Liver (tissue), 3 donors: ENCODE results near the gene ZXDC.

ENCODE experiments used
- ATF3 ChIP-seq: IDR thresholded peaks from 2 replicates; pipeline ENCODE4 v1.6.1; 2016; ENCODE audit warnings: antibody characterized with exemption
- CTCF ChIP-seq: fragments of 150-350 bp; IDR thresholded peaks from 2 replicates; pipeline ENCODE4 v1.5.1; 2017; ENCODE audit warnings: improper control_type of control experiment, low read depth, low read length; ENCODE audit not compliant: missing input control
- FOXA1 ChIP-seq: IDR thresholded peaks from 2 replicates; pipeline ENCODE4 v1.6.1; 2016; ENCODE audit warnings: antibody characterized with exemption
- GABPA ChIP-seq, 2 donors: IDR thresholded peaks in 1 of 2; conservative IDR thresholded peaks in 1 of 2; 2 replicates each; pipeline ENCODE4 v1.6.1; 2016; ENCODE audit warnings: antibody characterized with exemption in 2 of 2, mild to moderate bottlenecking in 1 of 2, moderate library complexity in 1 of 2
- HNF4G ChIP-seq: IDR thresholded peaks from 2 replicates; pipeline ENCODE4 v1.6.1; 2016; ENCODE audit warnings: antibody characterized with exemption
- JUND ChIP-seq, 2 donors: IDR thresholded peaks; 2 replicates each; pipeline ENCODE4 v1.6.1; 2016; ENCODE audit warnings: antibody characterized with exemption in 2 of 2
- MAX ChIP-seq: IDR thresholded peaks from 2 replicates; pipeline ENCODE4 v1.6.1; 2016; ENCODE audit warnings: antibody characterized with exemption
- NR2F2 ChIP-seq: IDR thresholded peaks from 2 replicates; pipeline ENCODE4 v1.6.1; 2016; ENCODE audit warnings: antibody characterized with exemption
- RAD21 ChIP-seq, 2 donors: IDR thresholded peaks; 2 replicates each; pipeline ENCODE4 v1.6.1; 2016; ENCODE audit warnings: antibody characterized with exemption in 2 of 2, mild to moderate bottlenecking in 2 of 2
- REST ChIP-seq: IDR thresholded peaks from 2 replicates; pipeline ENCODE4 v1.6.1; 2016; ENCODE audit warnings: antibody characterized with exemption, mild to moderate bottlenecking
- SP1 ChIP-seq: IDR thresholded peaks from 2 replicates; pipeline ENCODE4 v1.6.1; 2018; ENCODE audit warnings: antibody characterized with exemption, mild to moderate bottlenecking
- TAF1 ChIP-seq: conservative IDR thresholded peaks from 2 replicates; pipeline ENCODE4 v1.6.1; 2016; ENCODE audit warnings: antibody characterized with exemption, mild to moderate bottlenecking
- YY1 ChIP-seq: IDR thresholded peaks from 2 replicates; pipeline ENCODE4 v1.6.1; 2016; ENCODE audit warnings: antibody characterized with exemption, mild to moderate bottlenecking
- donor health status: healthy.
- donor health status: healthy.

GRCh38 chr3:126432361-126433104 is 43.2 kb downstream of the ZXDC start:
- TF ChIP-seq GABPA (IDR thresholded peaks at IDR 0.05 in 1 of 2, conservative IDR thresholded peaks at IDR 0.05 in 1 of 2) (no peak), CTCF (no peak), REST (no peak), FOXA1 (no peak), JUND (IDR thresholded peaks at IDR 0.05) (no peak), ATF3 (no peak), SP1 (no peak), RAD21 (IDR thresholded peaks at IDR 0.05) (no peak), YY1 (no peak), NR2F2 (no peak), HNF4G (no peak), TAF1 (no peak), MAX (no peak)
